ENCODE results near the gene SLC26A2.

DNA sequence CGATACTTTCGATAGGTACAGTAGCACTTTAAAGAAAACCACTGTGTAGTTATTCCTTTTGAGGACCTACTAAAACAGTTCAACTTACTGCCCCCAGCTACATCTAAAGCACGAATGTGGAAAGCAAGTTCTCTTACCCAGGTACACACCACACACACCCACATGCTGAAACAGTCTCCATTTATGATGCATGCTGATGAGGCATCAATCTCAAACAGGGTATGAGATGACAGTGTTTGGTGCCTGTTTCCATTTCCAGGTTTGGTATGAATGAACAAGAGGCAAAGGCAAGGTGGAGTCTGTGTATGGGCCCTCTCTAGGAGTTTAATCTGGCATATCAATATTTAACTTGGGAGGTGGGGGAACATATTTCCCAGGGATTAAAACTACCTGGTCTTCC, 53.9 kb downstream of the SLC26A2 start:
- no peak for TF ChIP-seq EZH2phosphoT487 (IDR thresholded peaks at IDR 0.05; ENCODE audit: borderline replicate concordance, low read depth, low read length)
- TF ChIP-seq, protein P1, sequence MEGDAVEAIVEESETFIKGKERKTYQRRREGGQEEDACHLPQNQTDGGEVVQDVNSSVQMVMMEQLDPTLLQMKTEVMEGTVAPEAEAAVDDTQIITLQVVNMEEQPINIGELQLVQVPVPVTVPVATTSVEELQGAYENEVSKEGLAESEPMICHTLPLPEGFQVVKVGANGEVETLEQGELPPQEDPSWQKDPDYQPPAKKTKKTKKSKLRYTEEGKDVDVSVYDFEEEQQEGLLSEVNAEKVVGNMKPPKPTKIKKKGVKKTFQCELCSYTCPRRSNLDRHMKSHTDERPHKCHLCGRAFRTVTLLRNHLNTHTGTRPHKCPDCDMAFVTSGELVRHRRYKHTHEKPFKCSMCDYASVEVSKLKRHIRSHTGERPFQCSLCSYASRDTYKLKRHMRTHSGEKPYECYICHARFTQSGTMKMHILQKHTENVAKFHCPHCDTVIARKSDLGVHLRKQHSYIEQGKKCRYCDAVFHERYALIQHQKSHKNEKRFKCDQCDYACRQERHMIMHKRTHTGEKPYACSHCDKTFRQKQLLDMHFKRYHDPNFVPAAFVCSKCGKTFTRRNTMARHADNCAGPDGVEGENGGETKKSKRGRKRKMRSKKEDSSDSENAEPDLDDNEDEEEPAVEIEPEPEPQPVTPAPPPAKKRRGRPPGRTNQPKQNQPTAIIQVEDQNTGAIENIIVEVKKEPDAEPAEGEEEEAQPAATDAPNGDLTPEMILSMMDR (conservative IDR thresholded peaks at IDR 0.05; ENCODE audit: low read length), result no peak
